HG03442 (cell line): ENCODE data around the gene RPLP2.

Experiments used
- ATAC-seq: cut with Tn5 transposase; IDR thresholded peaks from one replicate; pipeline ENCODE4 v1.9.1; 2021; ENCODE audit warnings: mild to moderate bottlenecking, moderate library complexity; ENCODE audit not compliant: unreplicated experiment

RPLP2 gene

DNA sequence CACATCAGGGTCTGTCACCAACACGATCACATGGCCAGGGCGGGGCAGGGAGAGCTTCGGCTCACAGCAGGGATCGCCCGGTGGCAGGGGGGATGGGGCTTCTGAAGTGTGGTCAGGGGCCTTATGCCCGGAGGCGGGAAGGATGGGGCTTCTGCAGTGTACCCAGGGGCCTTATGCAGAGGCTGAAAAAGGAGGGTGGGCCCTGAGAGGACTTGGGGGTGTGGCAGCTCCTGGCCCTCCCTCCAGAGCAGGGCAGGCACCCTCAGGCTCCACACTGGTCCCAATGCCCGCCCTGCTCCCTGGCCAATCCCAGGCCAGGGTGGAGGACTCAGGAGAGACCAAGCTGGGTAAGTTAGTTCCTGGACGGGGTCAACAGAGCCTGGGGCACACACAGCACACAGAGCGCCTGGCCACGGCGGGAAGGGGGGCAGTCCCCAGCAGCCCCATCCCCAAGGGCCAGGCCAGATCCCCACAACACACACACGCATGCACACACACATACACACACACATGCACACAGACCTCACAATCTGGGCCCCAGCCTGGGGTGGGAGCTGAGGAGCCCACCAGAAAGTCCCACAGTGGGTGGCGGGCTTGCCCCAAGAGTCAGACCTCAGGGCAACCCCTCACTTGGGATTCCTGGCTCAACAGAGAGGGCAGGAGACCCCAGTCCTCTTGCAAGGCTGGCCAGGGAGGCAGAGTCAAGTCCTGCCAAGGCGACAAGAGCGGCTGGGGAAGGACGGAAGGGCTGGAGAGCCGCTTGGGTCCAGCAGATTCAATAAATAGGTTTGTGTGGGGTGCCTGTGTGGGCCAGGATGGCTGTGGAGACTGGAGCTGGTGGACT, 18.8 kb upstream of the RPLP2 start:
- ATAC-seq = no peak

- ATAC-seq = no peak
Measured at GRCh38 chr11:791658-792534, 17.9 kb upstream of the RPLP2 start.

DNA sequence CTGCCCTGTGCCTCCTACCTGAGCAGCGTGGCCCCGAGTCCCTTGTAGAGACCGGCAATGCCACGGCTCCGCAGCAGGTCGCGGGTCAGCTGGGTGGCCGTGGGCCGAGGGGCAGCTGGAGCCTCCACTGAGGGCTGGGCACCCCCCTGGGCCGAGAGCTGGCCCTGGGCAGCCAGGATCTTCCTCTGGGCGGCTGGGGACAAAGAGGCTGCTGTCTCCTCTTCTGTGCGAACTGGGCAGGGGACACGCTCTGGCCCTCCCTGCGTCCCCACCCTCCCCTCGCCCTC, 17.3 kb upstream of the RPLP2 start:
- no peak for ATAC-seq

DNA sequence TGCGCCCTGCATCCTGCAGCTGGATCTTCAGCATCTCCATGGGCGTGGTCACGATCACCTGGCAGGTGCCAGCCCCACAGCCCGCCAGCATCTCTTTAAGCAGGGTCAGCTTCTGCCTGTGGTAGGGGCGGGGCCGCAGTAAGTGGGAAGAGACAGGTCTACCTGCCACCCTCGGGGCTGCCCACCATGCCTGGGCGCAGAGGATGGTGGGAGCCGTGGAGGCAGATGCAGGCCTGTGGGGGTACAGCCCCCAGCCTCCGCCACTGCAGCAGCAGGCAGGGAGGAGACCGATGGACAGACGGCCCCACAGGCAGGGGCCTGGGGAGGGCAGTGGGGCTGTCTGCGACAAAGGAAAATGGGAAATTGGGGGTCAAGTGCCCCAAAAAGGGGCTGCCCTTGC, 16.9 kb upstream of the RPLP2 start:
- ATAC-seq = no peak

DNA sequence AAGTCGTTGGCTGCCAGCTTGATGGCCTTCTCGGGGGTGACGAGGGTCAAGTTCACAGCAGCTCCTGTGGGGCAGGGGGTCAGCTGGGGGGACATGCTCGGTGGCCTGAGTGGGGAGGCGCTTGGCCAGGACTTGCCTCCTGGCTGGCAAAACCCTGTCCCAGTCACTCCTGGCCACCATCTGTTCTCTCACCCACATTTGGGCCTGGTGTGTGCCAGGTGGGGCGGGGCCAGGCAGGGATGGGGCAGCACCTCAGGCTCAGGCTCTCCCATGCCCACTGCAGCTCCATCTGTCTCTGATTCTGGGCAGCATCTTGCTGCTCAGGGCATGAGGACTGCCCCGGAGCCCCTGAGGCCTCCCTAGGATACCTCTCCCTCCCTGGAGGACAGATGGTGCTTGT, 16.2 kb upstream of the RPLP2 start:
- ATAC-seq = no peak

GRCh38 chr11:794013-794765, 15.6 kb upstream of the RPLP2 start:
- ATAC-seq = no peak

DNA sequence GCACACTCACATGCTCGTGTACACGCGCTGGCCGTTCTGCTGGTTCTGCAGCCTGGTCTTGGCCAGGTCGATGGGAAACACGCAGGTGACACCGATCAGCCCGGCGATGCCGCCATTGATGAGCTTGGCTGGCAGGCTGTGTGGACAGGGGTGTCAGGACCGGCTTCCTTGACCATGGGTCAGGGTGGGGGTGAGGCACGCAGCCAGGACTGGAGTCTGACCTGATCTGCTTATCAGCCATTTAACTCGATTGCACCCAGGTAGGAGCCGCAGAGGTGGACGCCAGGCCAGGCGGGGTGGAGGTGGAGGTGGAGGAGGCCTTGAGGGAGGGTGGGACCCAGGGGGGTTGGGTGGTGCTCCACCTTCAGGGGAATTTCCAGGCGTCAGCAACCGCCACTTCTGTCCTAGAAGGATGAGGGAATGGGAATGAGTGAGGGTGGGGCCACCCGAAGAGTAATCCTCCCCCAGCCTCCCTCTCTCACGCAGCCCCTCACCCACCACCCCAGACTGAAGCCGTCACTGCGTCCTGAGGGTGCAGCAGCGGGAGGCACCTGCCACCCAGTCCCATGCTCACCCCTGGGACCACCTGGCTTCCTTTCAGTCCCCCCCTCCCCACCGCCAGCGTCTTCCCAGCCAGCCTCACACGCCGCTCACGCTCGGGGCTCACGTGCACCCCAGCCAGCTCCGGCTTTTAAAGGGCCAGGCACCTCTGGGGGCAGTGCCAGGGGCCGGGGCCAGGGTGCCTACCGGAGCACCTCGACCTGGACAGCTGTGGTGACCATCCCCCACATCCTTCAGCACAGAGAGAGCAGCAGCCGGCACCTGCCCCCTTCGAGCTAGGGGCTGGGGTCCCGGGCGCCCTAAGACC, 14.8 kb upstream of the RPLP2 start:
- no peak for ATAC-seq

- ATAC-seq = no peak
Measured at GRCh38 chr11:795634-796564, 13.9 kb upstream of the RPLP2 start.

- no peak for ATAC-seq
Measured at GRCh38 chr11:796565-797295, 13.0 kb upstream of the RPLP2 start.

GRCh38 chr11:797296-798092, 12.3 kb upstream of the RPLP2 start:
- peak; percentile 34 for ATAC-seq

DNA sequence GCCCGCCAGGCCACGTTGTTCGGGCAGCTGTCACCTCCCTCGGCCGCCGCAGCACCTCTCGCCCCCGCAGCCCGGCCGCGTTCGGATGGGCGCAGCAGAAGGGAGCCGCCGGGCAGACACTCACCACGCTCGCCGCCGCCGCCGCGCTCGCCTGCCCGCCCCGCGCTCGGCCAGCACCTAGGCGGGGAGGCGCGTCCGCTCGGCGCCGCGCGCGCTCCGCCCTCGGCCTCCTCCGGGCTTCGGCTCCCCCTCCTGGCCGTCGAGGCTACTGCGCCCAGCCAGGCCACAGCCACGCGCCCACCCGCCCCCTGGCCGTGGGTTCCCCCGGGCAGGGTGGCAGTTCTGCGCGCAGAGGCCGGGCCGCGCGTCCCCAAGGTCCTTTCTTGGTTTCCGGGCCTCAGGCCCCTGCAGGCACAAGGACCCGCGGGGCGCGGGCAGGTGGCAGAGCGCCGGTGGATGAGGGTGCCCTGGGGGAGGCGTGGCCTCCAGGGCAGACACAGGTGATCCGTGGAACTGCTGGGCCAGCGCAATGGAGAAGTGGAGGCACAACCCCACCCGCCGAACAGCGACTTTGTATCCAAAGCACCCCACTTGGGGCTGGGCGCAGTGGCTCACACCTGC, 11.6 kb upstream of the RPLP2 start, which contains the start of gene SLC25A22:
Gene SLC25A22 (minus strand): TSS at position 189 of the 621 bp plus-strand sequence. CDS start 3,275 bp downstream, outside the sequence.
- ATAC-seq = peak; percentile 51

- no peak for ATAC-seq
Measured at GRCh38 chr11:799641-800316, 10.0 kb upstream of the RPLP2 start.

GRCh38 chr11:800473-800872, 9.3 kb upstream of the RPLP2 start:
- no peak for ATAC-seq

GRCh38 chr11:801097-801780, 8.5 kb upstream of the RPLP2 start:
- ATAC-seq = no peak

- ATAC-seq = no peak
Measured at GRCh38 chr11:802018-802617, 7.6 kb upstream of the RPLP2 start.
